ENCODE data around the gene STK35. TPM values are rescaled to one million over a fixed set of nuclear protein-coding genes. Genes with fewer than 3 reads are reported as not detected.

STK35 gene
- total RNA-seq, result 6.7 and 16.4 TPM in 2 replicates

GRCh38 chr20:2101057-2101864 is at the start of gene STK35:
STK35 (plus strand) TSS chr20:2101827; CDS start chr20:2101882, 55 bp downstream.

Other genes with a start within 250 kb of the STK35 start
- 11.7 and 20.1 TPM in 2 replicates for gene SIRPA, start 206.4 kb upstream of the STK35 start, total RNA-seq
- not detected in 2 replicates for gene PDYN, start 107.8 kb upstream of the STK35 start, total RNA-seq
- not detected in 2 replicates for gene TGM3, start 194.2 kb downstream of the STK35 start, total RNA-seq

All from cardiac atrium fibroblast (primary cell).